ENCODE data around the gene KIF3B.
"Not testable (repeated sequence)": the region's sequence is repeated elsewhere in the genome, so short reads cannot be mapped to it uniquely, and the experiment has no call there.

The KIF3B gene

DNA sequence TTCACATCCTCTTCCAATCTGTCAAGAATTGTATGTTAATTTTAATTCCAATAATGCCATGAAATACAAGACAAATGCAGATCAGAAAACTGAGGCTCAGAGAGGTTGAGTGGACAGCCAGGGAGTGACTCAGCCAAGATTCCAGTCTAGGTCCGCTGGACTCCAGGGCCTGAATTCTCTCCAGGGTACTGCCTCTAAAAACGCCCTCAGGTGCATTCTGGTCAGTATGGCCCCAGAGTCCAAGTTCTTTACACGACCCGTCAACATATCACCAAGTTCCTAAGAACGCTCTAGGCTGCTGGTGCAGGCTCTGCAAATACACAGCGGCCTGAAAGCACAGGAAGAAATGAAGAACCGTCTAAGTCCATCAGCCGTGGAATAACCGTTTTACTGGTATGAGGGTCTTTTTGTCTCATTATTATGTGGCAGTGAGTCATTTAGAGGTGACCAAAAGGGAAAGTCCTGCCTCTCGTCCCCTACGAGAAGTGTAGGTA is 80.0 kb downstream of the KIF3B start:
- no peak for DNase-seq (ENCODE audit: low spot score)

DNA sequence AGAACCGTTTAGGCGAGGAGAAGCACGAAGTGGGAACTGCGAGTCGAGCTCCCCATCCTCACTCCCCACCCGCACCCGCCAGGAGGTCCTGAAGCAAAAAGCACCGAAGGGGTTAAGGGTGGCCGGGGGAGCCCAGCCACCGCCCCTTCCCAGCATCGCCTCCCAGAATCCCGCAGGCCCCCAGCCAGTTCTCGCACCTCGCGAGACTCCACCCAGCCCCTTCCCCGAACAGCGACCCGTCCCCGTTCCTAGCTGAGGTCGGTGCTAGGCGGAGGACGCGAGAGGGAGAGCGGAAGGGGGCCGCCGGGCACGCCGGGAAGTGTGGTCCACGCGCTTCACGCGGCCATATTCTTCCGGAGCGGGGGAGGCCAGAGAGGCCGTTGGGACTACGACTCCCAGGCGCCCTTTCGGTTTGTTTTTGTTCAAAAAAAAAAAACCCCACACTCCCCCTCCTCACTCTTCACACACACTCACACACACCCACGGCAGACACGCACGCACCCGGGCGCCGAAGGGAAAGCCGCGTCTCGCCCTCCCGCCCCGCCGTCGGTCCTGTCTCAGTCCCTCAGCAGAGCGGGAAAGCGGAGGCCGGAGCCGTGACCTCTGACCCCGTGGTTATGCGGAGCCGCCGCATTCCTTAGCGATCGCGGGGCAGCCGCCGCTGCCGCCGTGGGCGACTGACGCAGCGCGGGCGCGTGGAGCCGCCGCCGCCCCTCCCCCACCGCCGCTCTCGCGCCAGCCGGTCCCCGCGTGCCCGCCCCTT is 80.6 kb downstream of the KIF3B start, which contains the start of gene ASXL1:
Gene ASXL1 (plus strand): TSS at position 463 of the 763 bp plus-strand sequence. CDS start 445 bp downstream, outside the sequence.
- DNase-seq (ENCODE audit: low spot score), result peak; percentile 98

DNA sequence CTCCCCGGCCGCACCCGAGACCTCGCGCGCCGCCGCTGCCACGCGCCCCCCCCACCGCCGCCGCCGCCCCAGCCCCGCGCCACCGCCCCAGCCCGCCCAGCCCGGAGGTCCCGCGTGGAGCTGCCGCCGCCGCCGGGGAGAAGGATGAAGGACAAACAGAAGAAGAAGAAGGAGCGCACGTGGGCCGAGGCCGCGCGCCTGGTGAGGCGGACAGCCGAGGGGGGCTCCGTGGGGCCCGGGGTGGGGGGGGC is 81.1 kb downstream of the KIF3B start:
- no peak for DNase-seq (ENCODE audit: low spot score)

DNA sequence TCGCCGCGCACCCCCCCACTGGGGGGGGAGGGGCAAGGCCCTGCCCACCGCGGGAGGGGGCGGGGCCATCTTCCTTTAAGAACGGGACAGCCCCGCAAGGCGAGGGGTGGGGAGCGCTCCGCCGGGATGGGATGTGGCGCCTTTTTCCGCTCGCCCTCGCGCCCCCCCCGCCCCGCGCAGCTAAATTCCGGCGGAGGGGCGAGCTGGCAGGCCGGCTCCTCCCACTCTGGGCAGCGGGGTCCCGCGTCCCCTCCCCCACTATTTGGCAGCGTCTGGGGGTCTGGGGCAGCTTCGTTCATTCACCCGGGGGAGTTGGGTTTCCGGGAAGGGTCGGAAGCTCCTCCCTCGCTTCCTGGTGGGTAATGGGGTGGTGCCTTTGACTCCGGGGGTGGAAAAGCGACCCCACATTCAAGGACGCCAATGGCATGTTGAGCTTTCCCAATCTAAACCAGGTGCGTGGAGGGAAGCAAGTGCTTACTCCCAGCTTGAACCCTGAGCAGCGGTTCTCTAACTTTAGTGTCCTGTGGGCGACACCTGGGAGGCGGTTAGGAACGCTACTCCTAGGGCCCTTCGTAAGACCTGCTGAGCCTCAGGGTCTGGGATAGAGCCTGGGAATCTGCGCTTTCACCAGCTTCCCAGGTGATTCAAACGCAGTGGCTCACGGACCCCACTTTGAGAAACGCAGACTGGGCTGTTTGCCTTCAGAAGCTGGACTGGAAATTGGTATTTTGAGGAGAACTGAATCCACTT is 81.6 kb downstream of the KIF3B start:
- DNase-seq (ENCODE audit: low spot score), result peak; percentile 76

DNA sequence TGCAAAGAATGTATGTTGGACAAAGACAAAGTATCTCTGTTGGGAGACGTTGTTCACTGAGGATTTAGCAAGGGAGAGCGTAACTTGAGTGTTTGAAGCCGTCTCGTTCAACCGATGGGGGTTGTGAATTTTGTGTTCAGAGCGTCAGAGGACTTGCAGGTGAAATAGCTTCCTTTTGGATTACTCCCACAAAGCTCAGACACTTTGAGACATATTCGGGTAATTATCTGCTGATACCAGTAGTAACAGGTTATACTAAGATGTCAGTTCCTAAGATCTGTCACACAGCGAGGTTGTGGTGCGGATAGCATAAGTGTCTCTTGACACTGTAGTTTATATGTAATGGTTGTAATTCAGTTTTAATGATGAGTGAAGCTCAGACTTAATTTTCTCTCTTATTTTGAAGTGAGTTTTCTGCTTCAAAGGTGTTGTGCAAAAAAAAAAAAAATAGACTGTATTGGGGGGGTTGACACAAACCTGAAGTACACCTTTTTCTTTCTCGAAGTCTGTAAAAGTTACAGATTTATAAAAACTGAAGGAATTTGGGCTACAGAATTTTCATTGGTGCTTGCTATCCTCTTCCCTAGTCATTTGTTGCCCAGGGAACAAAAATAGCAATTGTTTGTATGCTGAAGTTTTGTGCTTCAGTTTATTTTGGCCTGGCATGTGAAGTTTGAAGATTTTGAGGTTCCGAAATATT is 82.3 kb downstream of the KIF3B start:
- no peak for DNase-seq (ENCODE audit: low spot score)

DNA sequence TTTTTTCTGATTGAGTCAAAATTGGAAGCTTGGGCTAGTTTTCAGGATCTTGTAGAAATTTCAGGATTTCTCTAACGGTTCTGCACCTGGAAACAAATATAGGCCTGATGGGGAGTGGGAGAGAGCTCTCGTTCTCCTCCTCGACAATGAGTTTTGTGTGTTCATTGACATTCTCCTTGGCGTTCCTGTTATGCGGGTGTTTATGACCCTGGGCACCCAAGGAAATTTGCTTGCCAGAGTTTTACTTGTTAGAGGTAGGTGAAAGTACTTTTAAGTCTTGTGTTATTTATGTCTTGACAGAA is 82.8 kb downstream of the KIF3B start:
- no peak for DNase-seq (ENCODE audit: low spot score)

DNA sequence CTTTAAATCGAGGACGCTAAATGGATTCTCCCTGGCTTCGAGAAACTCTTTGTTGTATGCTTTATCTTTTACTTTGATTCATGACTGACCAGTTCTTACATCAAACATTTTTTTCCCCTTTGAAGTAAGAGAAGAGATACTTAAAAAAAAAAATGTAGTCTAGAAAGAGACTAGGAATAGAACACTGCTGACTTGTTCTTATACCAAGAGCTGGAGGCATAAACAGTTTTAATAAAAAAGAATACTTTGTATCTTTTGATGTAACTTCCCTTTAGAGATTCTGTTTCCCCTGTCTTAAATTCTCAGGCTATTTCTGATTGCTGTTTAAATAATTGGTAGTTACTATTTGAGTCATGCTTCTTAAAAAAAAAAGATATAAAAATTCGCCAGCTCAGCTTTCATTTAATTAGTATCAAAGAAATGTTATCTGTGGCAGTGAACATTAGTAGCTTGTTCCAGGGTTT is 85.5 kb downstream of the KIF3B start:
- no peak for DNase-seq (ENCODE audit: low spot score)

DNA sequence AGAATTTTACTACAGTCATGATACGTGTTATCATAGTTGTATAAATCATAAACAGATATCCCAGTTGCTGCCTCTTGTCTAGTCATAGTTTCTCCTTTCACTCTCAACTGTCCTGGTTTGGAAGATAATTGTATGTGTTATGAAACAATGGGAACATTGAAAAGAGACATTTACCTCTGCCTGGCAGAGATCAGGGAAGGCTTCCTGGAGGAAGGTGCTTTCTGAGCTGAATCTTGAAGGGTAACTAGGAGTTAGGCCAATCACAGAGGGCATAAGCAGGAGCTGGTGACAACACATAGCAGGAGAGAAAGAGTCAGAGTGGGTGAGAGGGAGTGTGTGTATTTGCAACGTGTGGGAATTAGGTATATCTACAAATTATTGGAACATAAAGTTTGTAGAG is 86.0 kb downstream of the KIF3B start:
- DNase-seq (ENCODE audit: low spot score), result no peak

DNA sequence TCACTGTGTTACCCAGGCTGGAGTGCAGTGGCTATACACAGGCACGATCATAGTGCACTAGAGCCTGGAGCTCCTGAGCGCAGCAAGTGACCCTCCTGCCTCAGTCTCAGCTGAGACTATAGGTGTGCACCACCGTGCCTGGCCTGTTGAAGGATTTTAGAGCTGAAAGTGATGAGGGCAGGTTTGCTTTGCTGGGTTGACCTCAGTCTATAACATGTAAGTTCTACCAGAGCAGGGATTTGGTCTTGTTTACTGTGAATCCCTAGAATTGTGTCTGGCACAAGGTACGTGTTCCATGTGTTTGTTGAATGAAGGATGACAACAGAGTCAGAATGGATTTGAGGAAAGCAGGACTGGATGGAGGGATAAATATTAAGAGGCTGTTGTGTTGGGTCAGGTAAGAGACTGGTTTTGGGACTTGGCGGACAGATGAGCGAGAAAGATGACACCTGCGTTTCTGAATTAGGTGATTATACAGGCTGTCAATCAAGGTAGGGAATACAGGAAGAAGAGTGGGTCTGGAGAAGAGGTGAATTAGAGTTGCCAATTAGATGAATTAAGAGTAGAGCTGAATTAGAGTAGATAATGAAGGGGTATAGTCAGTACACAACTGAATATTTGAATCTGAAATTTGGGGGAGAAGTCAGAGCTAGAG is 87.2 kb downstream of the KIF3B start:
- DNase-seq (ENCODE audit: low spot score), result no peak

DNA sequence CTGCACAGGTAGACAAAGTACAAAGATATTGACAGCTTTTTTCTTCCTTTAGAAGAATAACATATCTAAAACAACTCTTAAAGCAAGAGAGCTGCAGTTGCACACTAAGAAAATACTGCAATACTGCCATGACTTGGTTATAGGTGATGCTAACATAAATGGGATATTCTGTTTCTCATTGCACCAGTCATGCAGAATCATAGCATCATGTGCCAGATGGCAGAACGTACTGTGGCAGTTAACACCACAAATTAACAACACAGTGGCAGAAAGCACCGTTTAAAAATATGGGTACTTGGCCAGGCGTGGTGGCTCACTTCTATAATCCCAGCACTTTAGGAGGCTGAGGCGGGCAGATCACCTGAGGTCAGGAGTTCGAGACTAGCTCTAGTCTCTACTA is 88.1 kb downstream of the KIF3B start:
- no peak for DNase-seq (ENCODE audit: low spot score)

DNA sequence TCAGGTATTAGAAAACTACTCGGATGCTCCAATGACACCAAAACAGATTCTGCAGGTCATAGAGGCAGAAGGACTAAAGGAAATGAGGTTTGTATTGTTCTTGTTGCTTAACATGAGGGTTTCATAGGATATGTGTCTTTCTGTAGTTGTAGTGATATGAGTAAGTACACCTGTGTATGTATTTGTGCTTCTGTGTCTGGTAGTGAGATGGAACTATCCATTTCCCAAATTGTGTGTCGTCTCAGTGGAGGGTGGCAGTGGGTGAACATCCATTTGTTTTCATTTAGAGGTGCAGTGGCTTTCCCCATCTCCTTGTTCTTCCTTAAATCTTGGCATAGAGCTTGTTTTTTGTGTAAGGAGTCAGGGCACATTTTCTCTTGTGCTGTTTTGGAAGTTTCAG is 88.9 kb downstream of the KIF3B start:
- peak; percentile 51 for DNase-seq (ENCODE audit: low spot score)

DNA sequence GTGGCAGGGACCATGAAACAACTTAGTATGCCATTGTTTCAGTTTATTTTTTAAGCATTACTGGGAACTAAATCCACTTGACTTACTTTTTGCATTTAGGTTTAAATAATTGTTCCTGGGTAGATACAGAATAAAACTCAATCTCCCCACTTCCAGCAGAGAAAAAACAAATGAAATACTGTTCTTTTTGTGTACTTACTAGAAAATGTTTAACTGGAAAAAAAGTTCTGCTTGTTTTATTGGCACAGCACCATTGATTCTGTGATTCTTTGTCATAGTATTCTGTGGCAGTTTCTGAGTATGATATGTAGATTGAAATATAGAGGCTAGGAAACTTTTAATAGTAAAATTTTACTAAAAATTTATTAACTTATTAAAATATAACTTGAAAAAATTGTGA is 90.9 kb downstream of the KIF3B start:
- no peak for DNase-seq (ENCODE audit: low spot score)

DNA sequence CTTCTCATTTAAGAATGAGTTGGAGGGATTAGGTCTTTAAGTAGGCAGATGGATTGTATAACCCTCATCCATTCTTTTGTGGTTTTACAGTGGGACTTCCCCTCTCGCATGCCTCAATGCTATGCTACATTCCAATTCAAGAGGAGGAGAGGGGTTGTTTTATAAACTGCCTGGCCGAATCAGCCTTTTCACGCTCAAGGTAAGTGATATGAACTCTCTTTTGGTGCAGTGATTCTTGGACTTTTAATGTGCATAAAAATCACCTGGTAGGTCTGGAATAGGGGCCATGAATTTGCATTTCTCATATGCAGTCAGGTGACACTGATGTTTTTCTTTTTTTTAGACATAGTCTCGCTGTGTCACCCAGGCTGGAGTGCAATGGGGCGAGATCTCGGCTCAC is 91.5 kb downstream of the KIF3B start:
- no peak for DNase-seq (ENCODE audit: low spot score)

DNA sequence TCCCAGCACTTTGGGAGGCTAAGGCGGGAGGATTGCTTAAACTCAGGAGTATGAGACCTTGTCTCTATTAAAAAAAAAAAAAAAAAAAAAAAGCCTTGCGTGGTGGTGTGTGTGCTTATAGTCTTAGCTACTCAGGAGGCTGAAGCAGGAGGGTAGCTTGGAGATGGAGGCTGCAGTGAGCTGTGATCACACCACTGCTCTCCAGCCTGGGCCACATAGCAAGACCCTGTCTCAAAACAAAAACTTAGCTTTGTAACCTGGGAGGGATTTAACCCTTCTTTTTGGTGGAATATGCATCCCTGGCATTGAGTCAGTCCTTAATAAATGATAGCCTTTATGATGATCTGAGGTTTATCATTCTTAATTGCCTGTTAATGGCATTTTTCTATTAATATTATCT is 93.4 kb downstream of the KIF3B start:
- DNase-seq (ENCODE audit: low spot score), result no peak

DNA sequence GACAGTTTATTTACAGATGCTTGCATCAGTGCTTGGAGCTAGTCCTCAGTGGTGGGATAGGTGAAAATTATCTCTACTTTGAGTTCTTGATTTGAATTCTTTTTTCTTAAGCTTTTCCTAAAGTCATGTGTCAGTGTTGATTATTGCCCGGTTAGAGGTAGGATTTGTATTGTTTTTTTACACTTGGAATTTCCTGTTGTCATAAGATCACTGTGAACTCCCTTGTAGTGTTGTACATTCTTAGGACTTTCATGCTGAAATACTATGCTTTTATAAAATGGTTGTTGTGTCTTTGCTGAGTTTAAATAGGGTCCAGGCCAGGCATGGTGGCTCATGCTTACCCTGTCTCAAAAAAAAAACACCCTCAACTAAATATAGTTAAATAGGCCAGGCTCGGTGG is 101.0 kb downstream of the KIF3B start:
- no peak for DNase-seq (ENCODE audit: low spot score)

DNA sequence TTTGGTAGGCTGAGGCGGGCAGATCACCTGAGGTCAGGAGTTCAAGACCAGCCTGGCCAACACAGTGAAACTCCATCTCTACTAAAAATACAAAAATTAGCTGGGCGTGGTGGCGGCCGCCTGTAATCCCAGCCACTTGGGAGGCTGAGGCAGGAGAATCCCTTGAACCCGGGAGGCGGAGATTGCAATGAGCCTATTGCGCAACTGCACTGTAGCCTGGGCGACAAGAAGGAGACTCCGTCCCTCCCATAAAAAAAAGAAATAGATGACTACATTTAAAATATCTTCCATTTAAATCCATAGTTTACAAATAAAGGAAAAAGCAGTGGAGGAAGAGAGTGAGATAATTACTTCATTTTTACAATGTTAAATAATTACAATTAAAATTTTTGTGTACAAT is 102.6 kb downstream of the KIF3B start:
- not testable (repeated sequence) for DNase-seq (ENCODE audit: low spot score)

DNA sequence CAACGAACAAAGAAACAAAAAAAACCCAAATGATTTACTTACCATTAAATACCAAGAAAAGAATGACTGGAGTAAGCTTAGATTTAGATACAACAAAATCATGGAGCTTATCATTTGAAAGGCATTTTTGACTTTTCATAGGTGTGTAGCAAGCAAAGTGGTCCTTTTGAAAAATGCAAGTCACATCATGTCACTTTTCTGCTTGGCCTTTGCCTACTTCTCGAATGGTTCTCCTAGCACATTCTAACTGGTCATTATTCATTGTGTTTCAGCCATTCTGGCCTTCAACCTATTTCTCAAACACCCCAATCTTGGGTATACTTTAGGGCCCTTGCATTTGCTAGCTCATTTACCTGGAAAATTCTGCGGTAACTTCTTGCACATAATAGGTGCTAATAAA is 103.3 kb downstream of the KIF3B start:
- DNase-seq (ENCODE audit: low spot score), result no peak

DNA sequence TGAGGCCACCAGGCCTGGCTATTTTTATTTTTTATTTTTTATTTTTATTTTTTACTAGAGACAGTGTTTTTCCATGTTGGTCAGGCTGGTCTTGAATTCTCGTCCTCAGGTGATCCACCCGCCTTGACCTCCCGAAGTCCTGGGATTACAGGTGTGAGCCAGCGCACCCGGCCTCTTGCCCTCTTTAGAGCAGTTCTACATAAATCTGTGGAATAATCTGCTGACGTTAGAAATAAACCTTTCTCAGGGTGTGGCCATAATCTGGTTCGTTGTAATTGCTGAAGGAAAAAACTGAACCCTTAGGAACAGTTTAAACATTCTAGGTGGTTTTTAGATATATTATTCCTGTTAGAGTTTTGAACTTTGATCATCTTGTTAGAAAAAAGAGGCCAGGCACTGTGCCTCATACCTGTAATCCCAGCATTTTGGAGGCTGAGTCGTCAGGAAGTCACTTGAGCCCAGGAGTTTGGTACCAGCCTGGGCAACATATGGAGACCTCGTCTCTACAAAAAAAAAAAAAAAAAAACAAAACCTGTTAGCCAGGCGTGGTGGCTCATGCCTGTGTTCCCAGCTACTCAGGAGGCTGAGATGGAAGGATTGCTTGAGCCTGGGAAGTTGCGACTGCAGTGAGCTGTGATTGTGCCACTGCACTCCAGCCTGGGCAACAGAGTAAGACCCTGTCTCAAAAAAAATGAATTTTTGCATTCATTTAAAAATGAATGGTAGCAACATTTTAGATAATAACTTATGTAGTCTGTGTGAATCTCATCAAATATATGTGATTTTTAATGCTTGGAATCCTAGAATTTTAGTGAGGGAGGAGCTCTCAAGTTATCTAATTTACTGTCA is 104.9 kb downstream of the KIF3B start:
- DNase-seq (ENCODE audit: low spot score), result no peak

DNA sequence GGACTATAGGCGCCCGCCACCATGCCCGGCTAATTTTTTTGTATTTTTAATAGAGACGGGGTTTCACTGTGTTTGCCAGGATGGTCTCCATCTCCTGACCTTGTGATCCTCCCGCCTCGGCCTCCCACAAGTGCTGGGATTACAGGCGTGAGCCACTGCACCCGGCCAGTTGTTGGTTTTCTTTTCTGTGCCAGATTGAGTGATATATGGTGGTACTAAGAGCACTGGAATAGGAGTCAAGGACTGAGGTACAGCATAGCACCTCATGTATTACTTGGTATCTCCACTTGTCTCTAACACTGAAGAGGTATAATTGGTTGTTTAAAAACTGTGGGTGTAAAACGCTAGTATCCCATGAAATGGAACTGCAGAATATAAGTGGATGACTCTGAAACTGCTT is 106.0 kb downstream of the KIF3B start:
- DNase-seq (ENCODE audit: low spot score), result not testable (repeated sequence)
